ENCODE measurements around the gene JUN. TPM values are rescaled to one million over a fixed set of nuclear protein-coding genes. Genes with fewer than 3 reads are reported as not detected.

The JUN gene
- total and polyA plus RNA-seq, 2 experiments from 2014 or later = 29.3 to 126 TPM

- no peak overlapping the region for H3K27ac ChIP-seq
Measured at GRCh38 chr1:58754073-58754613, 29.7 kb downstream of the JUN start.

DNA sequence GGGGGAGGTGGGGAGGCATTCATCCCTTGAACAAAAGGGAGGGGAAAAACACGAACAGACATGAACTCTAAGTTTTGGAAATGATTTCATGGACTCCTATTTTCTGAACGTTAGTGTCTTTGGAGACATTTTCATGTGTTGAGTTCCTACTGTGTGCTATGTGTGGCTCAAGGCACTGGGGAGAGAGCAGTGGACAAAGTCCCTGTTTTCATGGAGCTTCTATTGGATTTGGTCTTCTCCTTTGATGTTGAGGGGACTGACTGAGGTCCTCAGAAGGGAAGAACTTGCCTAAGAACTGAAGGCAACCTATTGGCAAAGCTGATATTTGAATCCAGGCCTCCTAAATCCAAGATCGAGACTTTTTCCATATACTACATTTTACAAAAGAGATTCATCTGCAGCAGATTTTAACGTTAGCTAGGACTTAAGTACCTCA is 30.4 kb downstream of the JUN start:
- H3K27ac ChIP-seq = no peak overlapping the region
- TF ChIP-seq, protein P1, sequence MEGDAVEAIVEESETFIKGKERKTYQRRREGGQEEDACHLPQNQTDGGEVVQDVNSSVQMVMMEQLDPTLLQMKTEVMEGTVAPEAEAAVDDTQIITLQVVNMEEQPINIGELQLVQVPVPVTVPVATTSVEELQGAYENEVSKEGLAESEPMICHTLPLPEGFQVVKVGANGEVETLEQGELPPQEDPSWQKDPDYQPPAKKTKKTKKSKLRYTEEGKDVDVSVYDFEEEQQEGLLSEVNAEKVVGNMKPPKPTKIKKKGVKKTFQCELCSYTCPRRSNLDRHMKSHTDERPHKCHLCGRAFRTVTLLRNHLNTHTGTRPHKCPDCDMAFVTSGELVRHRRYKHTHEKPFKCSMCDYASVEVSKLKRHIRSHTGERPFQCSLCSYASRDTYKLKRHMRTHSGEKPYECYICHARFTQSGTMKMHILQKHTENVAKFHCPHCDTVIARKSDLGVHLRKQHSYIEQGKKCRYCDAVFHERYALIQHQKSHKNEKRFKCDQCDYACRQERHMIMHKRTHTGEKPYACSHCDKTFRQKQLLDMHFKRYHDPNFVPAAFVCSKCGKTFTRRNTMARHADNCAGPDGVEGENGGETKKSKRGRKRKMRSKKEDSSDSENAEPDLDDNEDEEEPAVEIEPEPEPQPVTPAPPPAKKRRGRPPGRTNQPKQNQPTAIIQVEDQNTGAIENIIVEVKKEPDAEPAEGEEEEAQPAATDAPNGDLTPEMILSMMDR (IDR thresholded peaks at IDR 0.05; ENCODE audit: low read depth, low read length) = no peak
- H3K9me3 ChIP-seq (ENCODE audit: low read depth) = no peaks in the 10 kb centered on the region
- no peaks in the 10 kb centered on the region for H3K27me3 ChIP-seq
- H3K4me1 ChIP-seq (ENCODE audit: low read depth) = peaks cover 4% of the 10 kb centered on the region
- H3K36me3 ChIP-seq = no peaks in the 10 kb centered on the region
- no peak for DNase-seq (ENCODE audit: low read depth in 1 of 2, low spot score in 1 of 2)
- no peak overlapping the region for H3K4me3 ChIP-seq

More at GRCh38 chr1:58754073-58754613, 29.7 kb downstream of the JUN start:
- H3K36me3 ChIP-seq = no peaks in the 10 kb centered on the region
- peaks cover 4% of the 10 kb centered on the region for H3K4me1 ChIP-seq (ENCODE audit: low read depth)
- H3K9me3 ChIP-seq (ENCODE audit: low read depth) = no peaks in the 10 kb centered on the region
- no peak for DNase-seq (ENCODE audit: low read depth in 1 of 2, low spot score in 1 of 2)
- H3K27me3 ChIP-seq = no peaks in the 10 kb centered on the region
- TF ChIP-seq, protein P1 (IDR thresholded peaks at IDR 0.05; ENCODE audit: low read depth, low read length) = no peak
- H3K4me3 ChIP-seq = no peak overlapping the region

- DNase-seq (ENCODE audit: low read depth in 1 of 2, low spot score in 1 of 2) = no peak
- H3K27ac ChIP-seq = no peak overlapping the region
- H3K4me3 ChIP-seq = no peak overlapping the region
- no peaks in the 10 kb centered on the region for H3K36me3 ChIP-seq
- TF ChIP-seq, protein P1 (IDR thresholded peaks at IDR 0.05; ENCODE audit: low read depth, low read length) = no peak
- H3K27me3 ChIP-seq = no peaks in the 10 kb centered on the region
- no peaks in the 10 kb centered on the region for H3K9me3 ChIP-seq (ENCODE audit: low read depth)
- no peaks in the 10 kb centered on the region for H3K4me1 ChIP-seq (ENCODE audit: low read depth)
Measured at GRCh38 chr1:58749646-58750045, 34.2 kb downstream of the JUN start.

GRCh38 chr1:58748666-58749065 is 35.2 kb downstream of the JUN start:
- H3K4me1 ChIP-seq (ENCODE audit: low read depth) = no peaks in the 10 kb centered on the region
- H3K9me3 ChIP-seq (ENCODE audit: low read depth) = no peaks in the 10 kb centered on the region
- H3K27me3 ChIP-seq = no peaks in the 10 kb centered on the region
- no peak overlapping the region for H3K4me3 ChIP-seq
- TF ChIP-seq, protein P1 (IDR thresholded peaks at IDR 0.05; ENCODE audit: low read depth, low read length) = no peak
- no peaks in the 10 kb centered on the region for H3K36me3 ChIP-seq
- no peak for DNase-seq (ENCODE audit: low read depth in 1 of 2, low spot score in 1 of 2)
- H3K27ac ChIP-seq = no peak overlapping the region

DNA sequence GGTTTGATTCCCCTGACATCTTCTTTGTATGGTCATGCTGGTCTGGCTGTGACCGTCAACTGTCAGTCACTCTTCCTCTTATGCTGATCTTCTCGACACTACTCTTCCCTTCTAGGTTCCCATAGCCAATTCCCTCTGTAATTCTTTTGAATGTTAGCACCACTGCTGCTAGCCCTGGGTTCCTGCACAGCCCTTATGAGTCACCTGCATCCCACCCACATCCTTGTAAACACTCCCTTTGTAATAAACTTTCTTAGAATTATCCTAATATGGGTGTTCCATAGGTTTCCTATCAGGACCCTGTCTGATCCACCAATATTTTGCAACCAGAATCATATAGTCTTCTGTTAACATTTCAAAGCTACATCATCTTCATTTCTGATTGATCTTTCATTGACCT is 37.1 kb downstream of the JUN start:
- Histone ChIP-seq H3K9me3 (ENCODE audit: low read depth) (no peaks in the 10 kb centered on the region), H3K4me3 (no peak overlapping the region), H3K27me3 (no peaks in the 10 kb centered on the region), H3K4me1 (ENCODE audit: low read depth) (no peaks in the 10 kb centered on the region), H3K27ac (no peak overlapping the region), H3K36me3 (no peaks in the 10 kb centered on the region)
- TF ChIP-seq, protein P1 (IDR thresholded peaks at IDR 0.05; ENCODE audit: low read depth, low read length) = no peak
- DNase-seq (ENCODE audit: low read depth in 1 of 2, low spot score in 1 of 2) = no peak
